ENCODE results near the gene OTUD5. TPM values are rescaled to one million over a fixed set of nuclear protein-coding genes. Genes with fewer than 3 reads are reported as not detected.

Gene OTUD5
- total RNA-seq, 1 donor from 2014 or later = 44.7 TPM

- no peak for TF ChIP-seq CTCF (IDR thresholded peaks at IDR 0.05)
- H3K27me3 ChIP-seq = no peaks in the 10 kb centered on the region
- intact Hi-C loops (cut with DNase I) = no loop called here
- peaks cover 25% of the 10 kb centered on the region for H3K4me1 ChIP-seq
- no peak for DNase-seq (ENCODE audit: extremely low spot score in 2 of 2)
- H3K27ac ChIP-seq = no peak overlapping the region
- no peaks in the 10 kb centered on the region for H3K36me3 ChIP-seq
- no peaks in the 10 kb centered on the region for H3K9me3 ChIP-seq
- no peak overlapping the region for H3K4me3 ChIP-seq
Observed at GRCh38 chrX:48940404-48940955, 16.9 kb downstream of the OTUD5 start.

- Histone ChIP-seq H3K27ac (no peak overlapping the region), H3K4me3 (no peak overlapping the region), H3K27me3 (no peaks in the 10 kb centered on the region), H3K4me1 (peaks cover 21% of the 10 kb centered on the region), H3K36me3 (no peaks in the 10 kb centered on the region), H3K9me3 (no peaks in the 10 kb centered on the region)
- TF ChIP-seq POLR2AphosphoS5 (IDR thresholded peaks at IDR 0.05; ENCODE audit: insufficient read depth in 1 of 2, low read depth in 1 of 2) (no peak), POLR2A (IDR thresholded peaks at IDR 0.05) (no peak), CTCF (IDR thresholded peaks at IDR 0.05) (no peak)
- DNase-seq (ENCODE audit: extremely low spot score in 2 of 2) = no peak
- intact Hi-C loops (cut with DNase I) = no loop called here
Observed at GRCh38 chrX:48939524-48940228, 17.7 kb downstream of the OTUD5 start.

- intact Hi-C loops (cut with DNase I) = no loop called here
- DNase-seq (ENCODE audit: extremely low spot score in 2 of 2) = no peak
- H3K27ac ChIP-seq = no peak overlapping the region
- H3K27me3 ChIP-seq = no peaks in the 10 kb centered on the region
- H3K4me3 ChIP-seq = no peak overlapping the region
- no peaks in the 10 kb centered on the region for H3K9me3 ChIP-seq
- H3K36me3 ChIP-seq = peaks cover 0 to 8% of the 10 kb centered on the region in 2 donors
- TF ChIP-seq CTCF (IDR thresholded peaks at IDR 0.05) = no peak
- no peak for TF ChIP-seq POLR2AphosphoS5 (IDR thresholded peaks at IDR 0.05; ENCODE audit: insufficient read depth in 1 of 2, low read depth in 1 of 2)
- TF ChIP-seq POLR2A (IDR thresholded peaks at IDR 0.05) = no peak
- H3K4me1 ChIP-seq = peaks cover 21% of the 10 kb centered on the region
Observed at GRCh38 chrX:48938721-48939425, 18.5 kb downstream of the OTUD5 start.

GRCh38 chrX:48937054-48937907, 20.1 kb downstream of the OTUD5 start:
- intact Hi-C loops (cut with DNase I) = no loop called here
- no peak overlapping the region for H3K4me3 ChIP-seq
- peaks cover 21% of the 10 kb centered on the region for H3K4me1 ChIP-seq
- TF ChIP-seq CTCF (IDR thresholded peaks at IDR 0.05) = no peak
- peak in 1 of 2 donors; percentile 57 for TF ChIP-seq POLR2AphosphoS5 (IDR thresholded peaks at IDR 0.05; ENCODE audit: insufficient read depth in 1 of 2, low read depth in 1 of 2)
- no peak for TF ChIP-seq POLR2A (IDR thresholded peaks at IDR 0.05)
- peaks cover 0 to 14% of the 10 kb centered on the region in 2 donors for H3K36me3 ChIP-seq
- no peaks in the 10 kb centered on the region for H3K27me3 ChIP-seq
- H3K9me3 ChIP-seq = no peaks in the 10 kb centered on the region
- DNase-seq (ENCODE audit: extremely low spot score in 2 of 2) = no peak
- H3K27ac ChIP-seq = no peak overlapping the region
